OCI-M2 (cell line): Measurements from ENCODE around the gene MRPL1.
"Not testable (repeated sequence)": the region's sequence is repeated elsewhere in the genome, so short reads cannot be mapped to it uniquely, and the experiment has no call there.

Experiments
- DNase-seq: peaks from one replicate; lab custom pipeline; 2025; ENCODE audit not compliant: unreplicated experiment; lab: John Stamatoyannopoulos, UW

MRPL1 gene

DNA sequence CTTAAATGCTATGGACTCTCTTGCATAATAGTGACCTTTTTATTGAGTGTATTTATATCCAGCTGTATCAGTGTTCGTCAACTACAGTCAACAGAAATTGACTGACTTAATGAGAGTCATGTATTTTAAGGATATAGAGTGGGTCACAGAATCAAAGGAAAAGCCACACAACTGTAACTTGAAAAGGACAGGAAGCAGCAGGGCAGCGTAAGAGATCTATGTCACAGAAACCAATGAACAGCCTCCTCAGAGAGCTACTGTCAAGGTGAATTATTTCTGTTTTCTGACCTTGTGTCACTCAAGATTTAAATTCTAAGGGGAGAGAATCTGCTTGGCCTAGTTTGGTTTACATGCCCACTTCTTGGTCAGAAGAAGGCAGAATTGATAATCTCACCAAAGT is 100.4 kb downstream of the MRPL1 start:
- DNase-seq, result no peak

DNA sequence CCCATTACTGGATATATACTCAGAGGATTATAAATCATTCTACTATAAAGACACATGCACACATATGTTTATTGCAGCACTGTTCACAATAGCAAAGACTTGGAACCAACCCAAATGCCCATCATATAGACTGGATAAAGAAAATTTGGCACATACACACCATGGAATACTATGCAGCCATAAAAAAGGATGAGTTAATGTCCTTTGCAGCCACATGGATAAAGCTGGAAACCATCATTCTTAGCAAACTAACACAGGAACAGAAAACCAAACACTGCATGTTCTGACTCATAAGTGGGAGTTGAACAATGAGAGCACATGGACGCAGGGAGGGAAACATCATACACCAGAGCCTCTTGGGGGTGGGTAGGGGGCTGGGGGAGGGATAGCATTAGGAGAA is 111.0 kb downstream of the MRPL1 start:
- not testable (repeated sequence) for DNase-seq

DNA sequence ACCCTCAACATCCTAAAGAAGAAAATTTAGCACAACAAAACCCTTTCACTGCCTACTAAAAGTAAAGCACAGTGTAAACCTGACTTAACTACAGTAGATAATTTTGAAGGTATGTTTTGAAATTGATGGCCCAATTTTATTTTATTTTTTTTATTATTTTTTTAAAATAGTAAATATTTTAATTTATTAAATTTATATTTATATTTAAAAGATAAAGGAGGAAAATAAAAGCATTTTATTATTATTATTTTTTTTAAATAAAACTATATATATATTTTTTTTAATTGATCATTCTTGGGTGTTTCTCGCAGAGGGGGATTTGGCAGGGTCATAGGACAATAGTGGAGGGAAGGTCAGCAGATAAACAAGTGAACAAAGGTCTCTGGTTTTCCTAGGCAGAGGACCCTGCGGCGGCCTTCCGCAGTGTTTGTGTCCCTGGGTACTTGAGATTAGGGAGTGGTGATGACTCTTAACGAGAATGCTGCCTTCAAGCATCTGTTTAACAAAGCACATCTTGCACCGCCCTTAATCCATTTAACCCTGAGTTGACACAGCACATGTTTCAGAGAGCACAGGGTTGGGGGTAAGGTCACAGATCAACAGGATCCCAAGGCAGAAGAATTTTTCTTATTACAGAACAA is 120.4 kb downstream of the MRPL1 start:
- DNase-seq, result not testable (repeated sequence)

DNA sequence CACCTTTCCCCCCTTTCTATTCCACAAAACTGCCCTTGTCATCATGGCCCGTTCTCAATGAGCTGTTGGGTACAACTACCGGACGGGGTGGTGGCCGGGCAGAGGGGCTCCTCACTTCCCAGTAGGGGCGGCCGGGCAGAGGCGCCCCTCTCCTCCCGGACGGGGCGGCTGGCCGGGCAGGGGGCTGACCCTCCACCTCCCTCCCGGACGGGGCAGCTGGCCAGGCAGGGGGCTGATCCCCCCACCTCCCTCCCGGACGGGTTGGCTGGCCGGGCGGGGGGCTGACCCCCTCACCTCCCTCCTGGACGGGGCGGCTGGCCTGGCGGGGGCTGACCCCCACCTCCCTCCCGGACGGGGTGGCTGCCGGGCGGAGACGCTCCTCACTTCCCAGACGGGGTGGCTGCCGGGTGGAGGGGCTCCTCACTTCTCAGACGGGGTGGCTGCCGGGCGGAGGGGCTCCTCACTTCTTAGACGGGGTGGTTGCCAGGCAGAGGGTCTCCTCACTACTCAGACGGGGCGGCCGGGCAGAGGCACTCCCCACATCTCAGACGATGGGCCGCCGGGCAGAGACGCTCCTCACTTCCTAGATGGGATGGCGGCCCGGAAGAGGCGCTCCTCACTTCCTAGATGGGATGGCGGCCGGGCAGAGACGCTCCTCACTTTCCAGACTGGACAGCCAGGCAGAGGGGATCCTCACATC is 121.1 kb downstream of the MRPL1 start:
- not testable (repeated sequence) for DNase-seq

DNA sequence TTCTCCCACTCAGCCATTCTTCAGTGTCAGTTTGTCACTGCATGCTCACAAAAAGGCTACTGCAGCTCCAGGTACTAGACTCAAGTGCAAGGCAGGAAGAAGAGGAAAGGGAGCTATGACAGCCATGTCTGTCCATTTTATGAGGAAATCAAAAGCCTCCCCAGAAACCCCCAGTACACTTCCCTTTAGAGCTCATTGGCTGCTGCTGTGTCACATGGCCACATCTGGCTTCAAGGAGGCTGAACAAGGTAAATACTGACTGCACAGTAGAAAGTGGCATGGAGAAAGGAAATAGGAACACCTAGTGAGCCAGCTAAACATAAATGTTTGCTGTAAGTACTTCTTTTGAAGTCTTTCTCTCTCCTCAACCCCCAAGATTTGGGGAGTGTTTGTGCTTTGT is 127.3 kb downstream of the MRPL1 start:
- DNase-seq, result no peak

DNA sequence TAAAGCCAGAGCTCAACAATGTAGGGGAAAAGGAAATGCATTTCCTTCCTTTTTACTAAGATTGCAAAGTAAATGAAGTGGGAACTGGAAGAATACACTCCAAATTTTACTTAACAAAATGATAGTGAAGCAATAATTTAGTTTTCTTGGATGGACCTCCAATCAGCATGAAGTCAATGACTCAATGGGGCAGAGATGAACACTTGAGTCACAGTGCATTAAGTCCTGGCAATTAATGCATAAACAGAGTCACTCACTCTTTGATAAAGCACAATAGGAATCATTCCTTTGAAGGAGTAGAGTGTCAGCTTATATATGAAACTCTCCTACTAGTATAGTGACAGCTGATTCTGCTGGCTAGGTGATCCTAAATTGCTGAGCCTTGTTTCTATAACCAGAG is 127.8 kb downstream of the MRPL1 start:
- no peak for DNase-seq

DNA sequence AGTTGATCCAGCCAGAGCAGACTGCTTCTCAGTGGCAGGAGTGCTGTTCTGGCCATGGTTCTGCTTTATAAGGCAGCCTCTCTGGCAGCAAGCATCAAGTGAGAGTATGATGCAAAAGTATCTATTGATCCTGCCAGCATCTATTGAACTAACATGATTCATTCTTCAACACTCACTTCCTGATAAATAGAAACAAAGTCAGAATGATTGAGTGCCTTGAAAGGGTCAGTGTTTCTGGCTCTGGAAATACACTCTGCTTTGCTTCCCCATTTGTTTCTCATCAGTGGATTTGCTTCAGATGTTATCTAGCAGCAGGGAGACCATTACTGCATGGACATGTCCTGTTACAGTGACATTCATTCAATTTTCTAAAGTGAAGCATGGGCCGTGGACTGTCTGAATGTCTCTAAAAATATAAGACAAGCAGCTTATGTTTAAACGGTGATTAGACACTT is 128.3 kb downstream of the MRPL1 start:
- DNase-seq, result no peak

GRCh38 chr4:77992581-77992980 is 130.0 kb downstream of the MRPL1 start:
- no peak for DNase-seq

DNA sequence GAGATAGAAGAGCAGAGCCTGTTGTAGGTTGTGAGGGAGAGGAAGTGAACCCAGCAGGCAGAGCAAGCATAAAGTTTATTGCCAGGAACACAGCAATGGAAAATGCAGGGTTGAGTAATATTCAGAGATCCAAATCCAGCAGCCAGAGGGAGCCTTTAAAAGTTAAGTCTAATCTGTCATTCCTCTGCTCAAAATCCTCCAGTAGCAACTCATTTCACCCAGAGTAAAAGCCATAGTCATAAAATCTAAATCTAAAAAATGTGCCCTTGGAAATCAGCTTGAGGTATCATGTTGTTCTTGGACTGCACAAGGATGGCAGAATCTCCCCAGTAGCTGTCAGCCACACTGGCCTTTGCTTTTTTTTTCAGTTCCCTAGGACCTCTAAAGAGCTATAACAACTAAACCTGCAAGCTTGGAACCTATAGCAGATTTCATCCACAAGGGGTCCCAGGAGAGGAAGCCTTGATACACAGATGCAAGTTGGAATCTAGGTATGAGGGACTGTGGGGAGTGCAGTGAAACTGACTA is 131.6 kb downstream of the MRPL1 start:
- no peak for DNase-seq

- DNase-seq, result no peak
These were observed 133.4 kb downstream of the MRPL1 start for GRCh38 chr4:77996076-77996475.

DNA sequence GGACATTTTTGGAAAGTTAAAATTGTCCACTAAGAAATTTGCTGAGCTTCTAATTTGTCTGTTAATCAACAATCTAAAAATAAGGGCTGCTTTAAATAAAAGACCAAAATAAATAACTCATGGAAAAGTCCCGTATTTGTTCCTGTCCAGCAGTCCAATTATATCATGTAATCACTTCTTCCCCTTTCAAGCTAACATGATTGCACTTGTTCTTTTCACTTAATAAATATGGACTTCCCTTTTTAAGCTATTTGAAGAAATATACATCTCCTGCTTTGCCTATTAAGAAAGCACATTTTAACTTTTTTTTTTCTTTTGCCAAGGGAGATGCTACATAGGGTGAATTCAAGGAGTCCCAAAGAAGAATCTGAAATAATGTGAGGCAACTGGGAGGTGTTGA is 138.9 kb downstream of the MRPL1 start:
- DNase-seq, result no peak

- DNase-seq, result no peak
These were observed 139.6 kb downstream of the MRPL1 start for GRCh38 chr4:78002260-78002659.
